GM18867 (cell line): Measurements from ENCODE around the gene DDOST.

Experiments
- ATAC-seq: cut with Tn5 transposase; IDR thresholded peaks from one replicate; pipeline ENCODE4 v1.9.1; 2021; ENCODE audit warnings: mild to moderate bottlenecking, moderate library complexity; ENCODE audit not compliant: unreplicated experiment

The DDOST gene

DNA sequence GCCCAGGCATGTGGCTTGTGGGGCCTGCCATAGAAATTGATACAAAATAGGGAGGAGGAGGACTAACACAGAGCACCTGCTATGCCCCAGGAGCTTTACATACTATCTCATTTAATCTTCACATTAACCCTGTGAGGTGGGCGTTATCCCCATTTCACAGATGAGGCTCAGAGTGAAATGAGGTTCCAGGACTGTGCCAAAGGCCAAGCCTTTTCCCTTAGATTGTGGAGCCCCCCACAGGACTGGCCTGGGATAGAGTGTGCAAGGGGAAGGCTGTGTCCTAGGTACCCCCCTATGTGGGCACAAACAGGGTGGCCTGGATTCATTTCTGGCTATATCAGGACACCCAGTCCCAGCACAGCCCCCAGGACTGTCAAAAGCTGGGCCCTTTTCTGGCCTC lies 2.2 kb upstream of the DDOST start:
- ATAC-seq, result no peak

DNA sequence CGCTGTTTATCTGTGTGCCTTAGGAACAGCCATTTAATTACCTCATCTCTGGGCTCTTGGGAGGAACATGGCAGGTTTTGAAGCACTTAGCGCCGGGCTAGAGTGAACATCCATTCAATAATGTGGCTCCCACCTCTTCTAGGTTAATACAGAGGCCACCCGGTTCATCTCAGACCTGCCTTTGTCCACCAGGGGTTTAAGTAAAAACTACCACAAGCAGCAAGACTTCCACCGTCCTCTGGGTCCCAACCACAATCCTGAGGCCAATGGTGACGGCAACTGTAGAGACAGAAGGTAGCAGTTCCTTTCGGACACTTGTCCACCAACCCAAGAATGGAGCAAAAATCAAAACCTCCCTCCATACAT lies 924 bp upstream of the DDOST start:
- ATAC-seq, result no peak

DNA sequence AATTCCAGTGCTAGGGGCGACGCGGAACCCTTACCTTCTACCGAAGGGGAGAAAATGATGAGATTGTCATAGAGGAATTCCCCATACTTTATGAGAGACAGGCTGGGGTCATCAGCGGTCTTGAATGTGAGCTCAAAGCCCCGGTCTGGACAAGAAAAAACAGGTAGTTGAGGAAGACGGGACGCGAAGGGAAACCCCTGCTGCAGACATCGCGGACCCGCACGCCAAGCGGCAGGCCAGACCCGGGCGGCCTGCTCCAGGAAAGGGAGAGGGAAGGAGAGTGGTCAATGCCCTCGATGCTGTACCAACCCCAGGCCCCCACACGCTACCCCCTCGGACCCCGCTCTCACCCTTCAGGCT lies 342 bp downstream of the DDOST start:
- ATAC-seq, result peak; percentile 2

DNA sequence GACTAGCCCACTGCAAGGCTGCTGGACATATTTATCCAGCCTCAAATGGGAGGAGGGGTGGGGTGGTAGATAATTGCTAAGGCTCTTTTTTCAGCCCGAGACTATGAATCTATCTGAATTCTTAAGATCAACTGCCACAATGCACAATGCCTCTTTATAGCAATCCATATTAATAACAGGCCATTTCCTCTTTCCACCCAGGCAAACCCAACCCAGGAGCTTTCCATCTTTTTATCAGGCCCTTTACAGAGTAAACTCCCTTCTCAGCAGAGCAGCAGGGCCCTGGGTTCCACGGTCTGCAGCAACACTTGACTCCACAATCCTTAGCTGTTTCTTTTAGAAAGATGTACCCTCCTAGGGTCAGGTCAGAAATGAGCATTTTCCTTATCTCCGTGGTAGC lies 806 bp downstream of the DDOST start:
- no peak for ATAC-seq

DNA sequence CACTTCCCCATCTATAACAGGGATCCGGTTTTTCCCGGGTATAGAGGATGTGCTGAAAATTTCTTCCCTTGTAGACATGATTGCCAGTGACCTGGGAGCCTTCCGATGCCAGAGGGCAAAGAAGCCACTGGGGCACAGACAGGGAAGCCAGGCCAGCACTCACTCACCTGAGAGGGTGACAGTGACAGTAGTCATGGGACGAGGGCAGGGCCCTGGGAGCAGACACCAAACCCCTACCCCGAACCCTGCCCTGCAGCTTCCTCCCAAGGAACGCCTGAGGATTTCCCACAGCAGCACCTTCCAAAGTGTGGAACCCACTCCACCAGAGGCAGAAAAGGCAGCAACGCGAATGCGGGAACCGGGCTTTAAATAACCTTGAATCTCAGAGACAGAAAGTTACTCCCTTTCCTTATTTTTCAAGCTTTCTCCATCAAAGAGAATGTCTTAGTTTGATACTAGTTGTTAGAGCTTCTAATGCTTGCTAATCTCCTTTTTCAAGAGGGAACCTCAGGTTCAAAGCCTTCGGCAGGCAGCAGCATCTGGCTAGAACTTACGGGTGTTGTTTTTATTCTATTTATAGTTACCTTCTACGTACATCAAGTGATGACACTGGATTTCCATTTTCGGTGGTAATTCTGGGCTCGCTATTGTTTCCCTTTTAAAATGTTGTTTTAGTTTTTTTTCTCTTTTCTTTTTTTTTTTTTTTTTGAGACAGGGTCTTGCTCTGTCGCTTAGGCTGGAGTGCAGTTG lies 2.8 kb downstream of the DDOST start:
- ATAC-seq, result no peak

DNA sequence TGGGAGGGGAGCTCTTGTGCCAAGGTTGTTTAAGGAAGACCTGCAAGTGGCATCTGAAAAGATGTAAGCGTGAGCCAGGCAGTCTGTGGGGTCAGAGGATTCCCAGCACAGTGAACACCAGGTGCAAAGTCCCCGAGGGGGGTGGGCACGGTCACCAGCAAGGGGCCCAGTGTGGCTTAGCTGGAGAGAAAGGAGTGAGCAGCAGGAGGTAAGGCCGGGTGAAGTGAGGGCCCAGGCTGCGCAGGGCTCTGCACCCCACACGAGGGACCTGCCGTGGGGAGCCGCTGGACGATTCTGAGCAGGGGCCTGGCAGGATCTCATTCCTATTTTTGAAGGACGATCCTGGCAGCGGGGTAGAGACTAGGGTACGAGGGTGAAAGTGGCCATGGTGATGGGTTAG lies 4.1 kb downstream of the DDOST start:
- ATAC-seq, result no peak

DNA sequence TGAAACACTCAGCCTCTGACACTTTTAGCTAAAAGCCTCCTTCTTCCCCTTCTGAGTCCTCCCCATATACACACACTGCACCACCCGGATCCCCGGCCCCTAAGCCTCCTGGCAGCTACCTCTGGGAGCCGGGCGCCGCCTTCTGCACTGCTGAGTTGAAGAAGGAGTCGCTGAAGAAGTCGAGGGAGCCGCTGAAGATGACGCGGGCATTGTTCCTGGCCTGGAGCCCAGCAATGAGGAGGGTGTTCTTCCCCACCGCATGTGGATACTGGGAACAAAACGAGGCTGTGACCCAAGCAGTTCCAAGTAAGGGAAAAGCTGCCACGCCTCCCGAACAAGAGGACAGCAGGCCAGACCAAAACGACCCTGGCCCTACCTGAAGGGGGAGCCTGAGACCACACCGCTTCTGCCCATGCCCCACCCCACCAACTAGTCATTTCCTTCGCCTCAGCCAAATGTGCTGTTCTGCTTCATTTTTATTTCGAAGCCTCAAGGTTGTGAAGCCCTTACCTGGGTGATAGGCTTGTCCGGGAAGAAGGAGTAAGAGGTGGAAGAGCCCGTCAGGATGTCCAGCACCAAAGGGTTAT lies 7.0 kb downstream of the DDOST start:
- ATAC-seq, result no peak

DNA sequence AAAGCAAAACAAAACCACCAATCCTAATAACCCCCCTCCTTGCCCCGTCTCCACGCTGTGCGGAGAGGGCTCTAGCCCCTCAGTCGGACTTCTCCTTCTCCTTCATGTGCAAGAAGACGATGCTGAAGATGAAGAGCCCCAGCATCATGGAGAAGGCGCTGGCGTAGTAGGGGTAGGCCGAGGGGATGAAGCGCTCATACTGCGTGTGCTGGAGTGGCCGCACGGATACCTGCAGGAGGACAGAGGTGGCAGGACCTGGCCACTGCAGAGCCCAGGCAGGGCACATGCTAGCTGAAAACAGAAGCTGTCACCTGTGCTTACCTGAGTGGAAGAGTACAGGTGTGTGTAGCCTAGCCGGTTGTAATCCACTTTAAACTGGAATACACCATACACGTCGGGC lies 8.9 kb downstream of the DDOST start:
- no peak for ATAC-seq

DNA sequence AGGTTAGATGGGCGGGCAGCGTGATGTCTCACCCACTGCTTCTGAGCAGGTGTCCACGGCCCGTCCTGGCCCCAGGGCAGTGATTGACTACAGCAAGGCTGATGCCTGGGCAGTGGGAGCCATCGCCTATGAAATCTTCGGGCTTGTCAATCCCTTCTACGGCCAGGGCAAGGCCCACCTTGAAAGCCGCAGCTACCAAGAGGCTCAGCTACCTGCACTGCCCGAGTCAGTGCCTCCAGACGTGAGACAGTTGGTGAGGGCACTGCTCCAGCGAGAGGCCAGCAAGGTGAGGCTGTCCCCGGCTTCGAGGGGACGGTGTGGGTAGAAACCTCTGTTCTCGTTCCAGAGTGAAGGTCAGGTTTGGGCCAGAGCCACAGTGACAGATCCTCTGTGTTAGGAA lies 12.2 kb downstream of the DDOST start:
- ATAC-seq, result no peak

DNA sequence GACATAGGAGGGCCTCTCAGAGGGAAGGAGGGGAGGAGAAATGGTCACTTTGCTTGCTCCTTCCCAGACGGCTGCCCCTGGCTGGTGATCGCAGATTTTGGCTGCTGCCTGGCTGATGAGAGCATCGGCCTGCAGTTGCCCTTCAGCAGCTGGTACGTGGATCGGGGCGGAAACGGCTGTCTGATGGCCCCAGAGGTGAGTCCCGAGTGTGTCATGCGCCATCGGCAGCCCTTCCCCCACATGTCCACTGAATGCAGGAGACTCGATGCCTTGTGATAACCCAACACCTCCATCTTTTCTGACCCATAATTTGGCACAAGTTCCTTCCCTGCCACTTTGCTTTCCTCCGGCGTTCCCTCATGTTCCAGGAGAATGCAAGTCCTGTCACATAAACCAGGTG lies 12.7 kb downstream of the DDOST start:
- ATAC-seq, result no peak

DNA sequence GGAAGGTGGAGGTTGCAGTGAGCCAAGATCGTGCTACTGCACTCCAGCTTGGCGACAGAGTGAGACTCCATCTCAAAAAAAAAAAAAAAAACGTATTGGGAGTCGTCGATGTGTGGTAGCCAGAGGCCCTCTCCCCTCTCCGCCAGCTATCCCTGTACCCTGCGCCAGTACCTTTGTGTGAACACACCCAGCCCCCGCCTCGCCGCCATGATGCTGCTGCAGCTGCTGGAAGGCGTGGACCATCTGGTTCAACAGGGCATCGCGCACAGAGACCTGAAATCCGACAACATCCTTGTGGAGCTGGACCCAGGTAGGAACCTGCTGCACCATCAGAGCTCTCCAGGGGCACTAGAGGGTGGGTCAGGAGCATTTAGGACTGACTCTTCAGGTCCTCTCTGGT lies 15.8 kb downstream of the DDOST start:
- ATAC-seq, result no peak

DNA sequence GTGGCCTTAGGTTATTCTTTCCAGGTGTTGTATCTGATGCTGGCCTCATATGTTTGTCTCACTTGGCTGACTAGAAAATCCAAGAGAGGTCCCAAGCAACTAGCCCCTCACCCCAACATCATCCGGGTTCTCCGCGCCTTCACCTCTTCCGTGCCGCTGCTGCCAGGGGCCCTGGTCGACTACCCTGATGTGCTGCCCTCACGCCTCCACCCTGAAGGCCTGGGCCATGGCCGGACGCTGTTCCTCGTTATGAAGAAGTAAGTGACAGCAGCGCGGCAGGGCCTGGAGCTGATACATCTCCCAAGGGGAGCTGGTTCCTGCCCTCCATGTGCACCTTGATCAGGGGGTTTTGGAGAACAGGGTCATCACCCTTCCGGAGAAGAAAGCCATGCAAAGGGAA lies 16.8 kb downstream of the DDOST start:
- ATAC-seq, result no peak

DNA sequence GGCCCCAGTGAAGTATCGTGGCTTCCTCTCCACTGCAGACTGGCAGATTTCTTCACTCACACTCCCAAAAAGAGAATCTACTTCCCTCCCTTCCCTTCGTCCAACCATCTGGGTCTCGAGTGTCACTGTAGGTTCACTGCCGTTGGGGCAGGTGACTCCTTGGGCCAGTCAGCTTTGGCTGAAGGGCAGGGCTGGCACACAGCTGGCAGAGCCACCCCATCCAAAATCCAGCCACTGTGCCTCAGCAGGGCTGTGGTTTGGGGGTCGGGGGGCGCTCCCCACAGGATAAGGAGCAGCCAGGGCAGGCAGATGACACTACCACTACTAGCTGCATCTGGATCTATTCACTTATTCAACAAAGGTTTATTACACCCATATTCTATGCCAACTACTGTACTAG lies 18.1 kb downstream of the DDOST start:
- ATAC-seq, result no peak

DNA sequence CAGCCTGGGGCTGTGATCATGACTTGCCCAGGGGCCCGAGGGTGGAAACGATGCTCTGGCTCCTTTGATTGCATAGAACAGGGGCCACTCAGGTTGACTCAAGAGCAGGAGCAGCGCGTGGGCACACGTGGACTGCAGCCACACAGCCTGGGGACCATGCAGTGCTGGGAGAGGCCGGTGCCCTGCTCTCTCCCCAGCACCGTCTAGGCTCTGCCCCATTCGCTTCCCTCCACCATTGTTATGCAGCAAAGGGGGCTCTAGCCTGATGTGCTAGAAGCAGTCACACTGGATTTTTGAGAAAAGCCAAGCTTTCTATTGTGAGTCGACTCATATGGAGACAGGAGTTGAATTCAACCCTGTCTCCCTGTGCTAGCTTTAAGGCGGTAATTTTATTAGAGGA lies 19.2 kb downstream of the DDOST start:
- ATAC-seq, result no peak

DNA sequence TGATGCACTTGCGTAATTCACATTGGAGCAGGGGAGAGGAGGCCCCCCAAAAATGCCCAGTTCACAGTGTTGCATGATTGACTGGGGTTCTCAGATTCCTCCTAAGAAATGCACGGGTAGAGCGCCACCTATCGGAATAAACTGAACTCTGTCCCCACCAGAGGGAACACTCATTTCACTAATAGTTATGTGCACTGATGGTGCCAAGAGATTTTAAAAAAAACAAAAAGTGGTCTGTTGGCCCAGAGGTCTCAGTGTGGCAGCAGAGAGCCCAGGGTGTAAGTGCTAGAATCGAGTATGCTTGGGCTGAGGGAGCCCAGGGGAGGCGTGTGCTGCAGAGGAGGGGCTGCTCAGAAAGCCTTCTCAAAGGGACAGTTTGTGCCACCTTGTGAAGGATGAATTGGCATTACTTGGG lies 21.0 kb downstream of the DDOST start:
- no peak for ATAC-seq

DNA sequence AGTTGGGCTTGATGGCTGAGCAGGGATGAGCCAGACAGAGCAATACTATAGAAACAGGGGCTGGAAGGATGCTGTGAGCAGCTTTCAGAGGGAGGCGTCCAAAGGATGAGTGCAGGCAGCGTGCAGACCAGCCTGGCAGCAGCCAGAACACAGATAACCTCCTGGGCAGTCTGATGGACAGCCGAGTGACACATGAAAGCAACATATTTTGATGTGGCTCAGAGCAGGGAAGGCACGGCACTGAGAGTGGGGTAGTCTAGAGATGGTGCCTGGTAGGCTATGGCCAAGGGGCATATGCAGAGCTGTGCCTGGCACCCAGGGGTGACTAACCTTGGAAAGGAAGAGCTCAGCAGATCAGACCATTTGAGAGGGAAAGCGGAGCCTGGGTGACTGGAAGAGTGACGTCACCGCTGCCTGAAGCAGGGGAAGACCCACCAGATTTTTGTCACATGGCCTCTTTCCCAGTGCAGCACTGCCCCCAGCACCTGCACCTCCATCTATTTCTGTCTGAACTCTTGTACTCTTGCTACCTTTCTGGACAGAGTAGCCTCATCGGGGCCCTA lies 24.3 kb downstream of the DDOST start:
- no peak for ATAC-seq

DNA sequence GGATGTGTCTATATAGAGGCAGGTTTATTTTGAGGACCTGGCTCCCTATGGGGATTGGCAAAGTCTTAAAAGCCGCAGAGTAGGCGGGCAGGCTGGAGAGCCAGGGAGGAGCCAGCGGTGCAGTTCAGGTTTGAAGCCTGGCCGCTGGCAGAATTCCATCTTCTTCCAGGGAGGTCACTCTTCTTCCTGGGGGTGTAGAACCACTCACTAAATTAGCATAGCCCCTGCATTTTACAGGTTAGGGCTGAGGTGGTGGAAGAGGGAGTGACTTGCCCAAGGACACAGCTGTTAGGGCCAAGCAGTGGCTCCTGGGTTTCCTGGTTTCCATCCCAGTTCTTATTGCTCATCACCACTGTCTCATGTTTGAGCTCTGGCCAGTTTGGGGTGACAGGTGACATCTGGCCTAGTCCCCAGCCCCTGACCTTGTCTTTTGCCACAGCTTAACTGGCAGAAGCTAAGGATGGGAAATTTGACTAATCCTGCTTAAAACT lies 26.5 kb downstream of the DDOST start:
- no peak for ATAC-seq

DNA sequence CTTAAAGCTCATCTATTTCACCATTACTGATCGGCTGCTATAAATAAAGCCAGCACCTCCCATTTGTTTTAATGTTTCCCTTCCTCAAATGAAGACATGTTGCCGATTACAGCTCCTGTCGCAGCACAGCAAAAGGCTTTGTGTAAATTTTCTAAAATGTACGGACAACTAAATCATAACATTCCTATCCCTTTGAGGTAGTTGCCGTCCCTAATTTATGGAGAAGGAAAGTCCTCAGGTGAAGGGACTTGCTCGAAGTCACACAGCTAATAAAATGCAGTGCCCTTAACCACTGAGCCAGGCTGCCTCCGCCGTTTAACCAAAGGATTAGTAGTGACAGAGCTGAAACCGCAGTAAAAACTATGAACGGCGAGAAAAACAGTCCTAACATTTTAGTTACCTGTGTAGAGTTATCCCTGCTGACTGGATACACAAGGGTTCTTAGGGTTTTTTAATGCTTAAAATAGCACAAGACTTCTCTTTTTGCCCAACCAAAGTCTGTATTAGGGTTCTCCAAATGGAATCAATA lies 27.0 kb downstream of the DDOST start:
- no peak for ATAC-seq

DNA sequence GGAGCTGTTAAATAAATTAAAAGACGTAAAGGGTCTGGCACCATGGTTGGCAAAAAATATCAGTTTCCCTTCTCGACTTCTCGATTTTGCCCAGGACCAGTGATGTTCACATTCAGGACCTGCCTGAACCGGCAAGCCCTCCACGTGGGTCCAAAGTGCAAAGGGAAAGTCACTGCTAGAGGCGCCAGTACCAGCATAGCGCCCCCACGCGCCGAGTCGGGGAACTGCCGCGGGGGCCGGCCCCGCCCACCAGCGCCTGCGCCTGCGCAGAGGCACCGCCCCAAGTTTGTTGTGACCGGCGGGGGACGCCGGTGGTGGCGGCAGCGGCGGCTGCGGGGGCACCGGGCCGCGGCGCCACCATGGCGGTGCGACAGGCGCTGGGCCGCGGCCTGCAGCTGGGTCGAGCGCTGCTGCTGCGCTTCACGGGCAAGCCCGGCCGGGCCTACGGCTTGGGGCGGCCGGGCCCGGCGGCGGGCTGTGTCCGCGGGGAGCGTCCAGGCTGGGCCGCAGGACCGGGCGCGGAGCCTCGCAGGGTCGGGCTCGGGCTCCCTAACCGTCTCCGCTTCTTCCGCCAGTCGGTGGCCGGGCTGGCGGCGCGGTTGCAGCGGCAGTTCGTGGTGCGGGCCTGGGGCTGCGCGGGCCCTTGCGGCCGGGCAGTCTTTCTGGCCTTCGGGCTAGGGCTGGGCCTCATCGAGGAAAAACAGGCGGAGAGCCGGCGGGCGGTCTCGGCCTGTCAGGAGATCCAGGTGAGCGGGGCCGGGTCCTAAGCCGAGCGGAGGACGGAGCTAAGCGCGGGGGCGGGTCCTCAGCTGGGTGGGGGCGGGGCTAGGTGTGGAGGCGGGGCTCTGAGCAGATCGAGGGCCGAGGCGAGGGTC lies 27.7 kb downstream of the DDOST start, which contains the start of gene PINK1:
Gene PINK1, plus strand, starts transcription at position 269 of the 875 bp plus-strand sequence. Its CDS starts 91 bp downstream, at position 360.
- peak; percentile 68 for ATAC-seq

DNA sequence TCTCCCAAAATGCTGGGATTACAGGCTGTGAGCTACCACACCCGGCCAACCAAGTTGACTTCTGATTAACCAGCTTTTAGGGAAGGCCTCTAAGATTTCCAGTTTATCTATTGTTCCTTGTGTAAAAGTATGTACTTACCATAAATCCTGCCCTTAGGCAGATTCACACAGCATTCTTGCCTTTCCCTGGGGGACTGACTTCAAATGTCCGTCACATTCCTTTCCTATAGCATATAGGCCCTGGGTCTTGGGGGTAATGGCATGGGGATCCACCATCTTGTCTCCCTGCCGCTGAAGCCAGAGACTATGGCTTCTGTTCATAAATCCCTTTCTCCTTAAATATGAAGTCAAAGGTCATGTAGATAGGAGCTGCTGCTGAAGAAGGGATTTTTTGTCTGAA lies 28.8 kb downstream of the DDOST start:
- no peak for ATAC-seq

DNA sequence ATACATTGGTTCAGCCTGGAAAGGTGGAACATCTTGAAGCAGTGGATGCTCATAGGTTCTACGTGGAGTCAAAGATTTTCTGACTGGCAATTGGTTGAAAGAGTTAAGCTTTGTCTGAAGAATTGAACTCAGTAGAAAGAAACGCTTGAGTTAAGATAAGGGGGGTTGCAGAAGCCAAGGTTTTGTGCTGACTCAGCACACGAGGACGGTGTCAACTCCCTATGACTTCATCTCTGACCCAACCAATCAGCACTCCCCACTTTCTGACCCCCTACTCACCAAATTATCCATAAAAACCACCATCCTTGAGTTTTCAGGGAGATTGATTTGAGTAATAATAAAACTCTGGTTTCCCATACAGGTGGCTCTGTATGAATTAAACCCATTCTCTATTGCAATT lies 30.4 kb downstream of the DDOST start:
- ATAC-seq, result no peak
